GM18517 (cell line): ENCODE results near the gene PDCD4.
A peak's percentile ranks its signal among the peaks of the same experiment; 100 is the strongest.
"Not testable (repeated sequence)": the region's sequence is repeated elsewhere in the genome, so short reads cannot be mapped to it uniquely, and the experiment has no call there.

Experiments
- ATAC-seq: cut with Tn5 transposase; IDR thresholded peaks from one replicate; pipeline ENCODE4 v1.9.1; 2021; ENCODE audit warnings: mild to moderate bottlenecking, moderate library complexity; ENCODE audit not compliant: unreplicated experiment

Gene PDCD4

DNA sequence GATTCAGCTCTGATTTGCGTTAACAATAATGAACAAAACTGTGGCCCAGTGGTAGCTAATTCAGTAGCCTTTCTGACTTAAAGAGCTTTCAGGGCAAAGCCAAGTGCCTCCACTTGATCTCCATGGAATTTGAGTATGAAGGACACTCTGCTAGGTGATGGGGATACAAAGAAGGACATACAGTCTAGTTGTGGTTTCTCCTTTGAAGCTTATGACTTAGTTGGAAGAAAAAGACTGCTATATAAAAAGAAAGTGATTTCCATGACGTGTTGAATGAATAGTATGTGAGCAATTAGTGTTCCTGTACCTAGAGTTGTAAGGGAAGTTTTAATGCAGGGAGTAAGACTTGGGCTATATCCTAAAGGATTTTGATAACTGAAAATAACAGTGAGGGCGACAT, 8.3 kb downstream of the PDCD4 start:
- ATAC-seq: no peak

DNA sequence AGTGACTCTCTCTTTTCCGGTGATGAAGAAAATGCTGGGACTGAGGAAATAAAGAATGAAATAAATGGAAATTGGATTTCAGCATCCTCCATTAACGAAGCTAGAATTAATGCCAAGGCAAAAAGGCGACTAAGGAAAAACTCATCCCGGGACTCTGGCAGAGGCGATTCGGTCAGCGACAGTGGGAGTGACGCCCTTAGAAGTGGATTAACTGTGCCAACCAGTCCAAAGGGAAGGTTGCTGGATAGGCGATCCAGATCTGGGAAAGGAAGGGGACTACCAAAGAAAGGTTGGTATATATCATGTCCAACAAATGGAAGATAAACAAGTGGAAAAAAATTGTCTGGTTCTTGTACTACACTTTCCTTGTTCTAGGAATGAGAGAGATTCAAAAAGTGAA, 9.5 kb downstream of the PDCD4 start:
- no peak for ATAC-seq

DNA sequence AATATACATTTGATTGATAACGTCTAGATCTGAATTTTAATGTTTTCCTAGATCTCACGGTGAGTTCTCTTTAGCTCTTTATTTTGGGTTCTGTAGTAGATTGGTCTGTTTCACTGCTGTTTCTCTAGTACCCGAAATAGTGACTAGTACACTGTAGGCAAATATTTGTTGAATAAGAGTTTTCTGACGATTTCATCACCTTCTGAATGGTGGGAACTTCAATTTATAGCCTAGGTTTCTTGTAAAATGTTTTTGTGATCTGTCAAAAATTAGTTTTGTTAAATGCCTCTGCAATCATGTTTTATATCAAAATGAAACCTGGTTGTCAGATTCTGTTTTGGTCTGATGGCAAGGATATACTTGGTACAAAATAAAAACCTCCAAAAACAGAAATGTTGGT, 10.2 kb downstream of the PDCD4 start:
- ATAC-seq: no peak

DNA sequence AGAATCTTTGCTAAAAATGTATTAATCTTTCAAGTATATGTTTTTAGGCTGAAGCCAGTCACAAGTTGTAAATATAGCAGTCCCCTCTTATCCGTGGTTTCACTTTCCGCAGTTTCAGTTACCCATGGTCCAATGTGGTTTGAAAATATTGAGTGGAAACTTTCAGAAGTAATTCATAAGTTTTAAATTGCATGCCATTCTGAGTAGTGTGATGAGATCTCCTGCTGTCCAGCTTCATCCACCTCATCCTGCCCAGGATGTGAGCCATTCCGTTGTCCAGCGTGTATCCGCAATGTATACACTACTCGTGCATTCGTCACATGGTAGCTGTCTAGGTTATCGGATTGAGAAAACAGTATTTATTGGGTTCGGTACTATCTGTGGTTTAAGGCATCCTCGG, 12.2 kb downstream of the PDCD4 start:
- no peak for ATAC-seq

DNA sequence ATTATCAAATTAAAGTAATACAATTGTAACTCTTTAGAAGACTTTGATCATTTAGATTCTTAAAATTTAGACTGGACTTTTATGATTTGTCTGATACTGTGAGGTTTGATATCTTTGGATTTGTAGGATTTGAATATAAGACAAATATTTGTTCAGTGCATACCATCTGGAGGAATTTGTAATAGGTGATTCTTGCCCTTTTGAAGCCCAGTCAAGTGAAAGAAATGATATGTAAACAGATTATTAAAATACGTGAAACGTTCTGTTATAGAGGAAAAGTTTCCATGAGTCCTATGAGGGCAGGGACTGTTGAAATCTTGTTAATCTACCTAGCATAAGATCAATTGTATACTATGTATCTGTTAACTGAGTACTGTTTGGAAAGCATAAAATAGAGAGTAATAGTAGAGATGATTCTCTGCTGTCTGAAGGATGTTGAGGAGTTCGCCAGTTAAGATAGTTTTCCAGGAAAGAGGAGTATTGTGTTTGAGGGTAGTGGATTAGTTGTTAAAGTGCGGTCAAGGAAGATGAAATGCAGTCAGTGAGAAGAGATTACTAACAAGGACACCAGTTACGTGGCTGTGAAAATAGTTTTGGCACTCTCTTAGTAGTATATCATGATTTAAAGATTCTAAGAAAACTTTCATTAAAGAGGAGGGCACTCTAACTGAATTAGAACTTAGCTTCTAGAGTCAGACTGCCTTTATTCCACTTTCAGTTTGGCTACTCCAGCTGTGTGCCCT, 14.4 kb downstream of the PDCD4 start:
- no peak for ATAC-seq

DNA sequence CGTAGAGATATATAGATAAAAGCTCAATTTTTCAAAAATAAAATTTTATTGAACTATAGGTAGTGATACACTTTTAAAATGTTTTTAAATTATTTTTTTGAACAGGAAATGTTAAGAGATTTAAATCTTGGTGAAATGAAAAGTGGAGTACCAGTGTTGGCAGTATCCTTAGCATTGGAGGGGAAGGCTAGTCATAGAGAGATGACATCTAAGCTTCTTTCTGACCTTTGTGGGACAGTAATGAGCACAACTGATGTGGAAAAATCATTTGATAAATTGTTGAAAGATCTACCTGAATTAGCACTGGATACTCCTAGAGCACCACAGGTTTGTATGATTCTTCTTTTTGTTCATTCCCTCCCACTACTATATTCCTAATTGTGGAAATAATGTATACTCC, 15.8 kb downstream of the PDCD4 start:
- no peak for ATAC-seq

DNA sequence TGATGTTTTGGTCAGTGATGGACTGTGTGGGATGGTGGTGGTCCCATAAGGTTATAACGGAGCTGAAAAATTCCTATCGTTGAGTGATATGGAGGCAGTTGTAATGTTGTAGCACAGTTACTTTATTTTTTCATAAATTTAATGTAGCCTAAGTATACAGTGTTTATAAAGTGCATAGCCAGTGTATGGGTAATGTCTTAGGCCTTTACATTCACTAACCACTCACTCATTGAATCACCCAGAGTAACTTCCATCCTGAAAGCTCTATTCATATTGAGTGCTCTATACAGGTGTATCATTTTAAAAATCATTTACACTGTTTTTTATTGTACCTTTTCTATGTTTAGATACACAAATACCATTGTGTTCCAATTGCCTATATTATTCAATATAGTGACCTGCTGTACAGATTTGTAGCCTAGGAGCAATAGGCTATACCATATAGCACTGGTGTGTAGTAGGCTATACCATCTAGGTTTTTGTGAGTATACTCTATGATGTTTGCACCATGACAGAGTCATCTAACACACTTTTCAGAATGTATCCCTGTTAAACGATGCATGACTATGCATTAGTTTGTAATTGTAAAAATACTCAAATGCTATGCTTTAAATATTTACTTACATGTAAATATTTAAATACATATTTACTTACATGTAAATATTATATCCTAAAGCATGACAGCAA, 21.0 kb downstream of the PDCD4 start:
- no peak for ATAC-seq

DNA sequence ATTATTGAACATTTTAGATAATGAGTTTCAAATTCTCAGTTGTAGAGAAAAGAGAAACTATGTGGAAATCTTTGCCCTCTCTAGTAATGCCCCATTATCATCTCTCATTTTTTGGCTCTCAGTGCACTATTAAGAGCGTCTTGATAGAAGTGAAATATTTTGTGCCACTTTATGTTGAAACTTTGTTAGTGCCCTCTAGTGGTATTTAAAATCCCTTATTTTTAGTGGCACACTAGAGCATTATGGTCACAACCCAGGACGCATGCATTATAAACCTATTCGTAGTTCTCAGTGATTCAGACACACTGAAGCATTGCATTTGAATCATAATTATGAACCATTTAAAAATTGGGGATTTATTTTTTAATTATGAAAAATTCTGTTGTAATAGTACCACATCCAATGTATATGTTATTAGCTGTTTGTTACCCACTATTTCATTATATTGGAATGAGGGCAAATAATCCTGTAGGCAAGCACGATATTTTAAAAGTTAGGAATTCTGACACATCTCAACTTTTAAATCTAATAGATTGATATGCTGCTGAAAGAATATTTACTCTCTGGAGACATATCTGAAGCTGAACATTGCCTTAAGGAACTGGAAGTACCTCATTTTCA, 21.9 kb downstream of the PDCD4 start:
- ATAC-seq: peak; percentile 74

DNA sequence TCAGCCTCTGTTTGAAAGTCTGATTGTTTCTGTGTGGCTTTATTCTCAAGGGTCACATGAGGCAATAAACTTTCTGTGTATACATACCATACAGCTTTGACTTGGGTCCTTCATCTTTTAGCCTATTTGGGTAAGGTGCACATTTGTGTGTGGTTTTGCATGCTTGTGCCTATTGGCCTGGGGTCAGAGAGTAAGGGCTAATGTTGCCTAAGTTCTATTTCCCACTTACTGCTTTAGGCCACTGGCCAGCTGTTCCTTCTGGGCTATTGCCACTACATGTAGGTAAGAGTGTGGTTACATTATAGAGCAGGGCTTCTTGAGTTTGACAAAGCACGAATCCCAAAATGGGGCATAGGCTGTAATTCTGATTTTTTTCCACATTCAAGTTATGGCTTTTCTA, 25.5 kb downstream of the PDCD4 start:
- ATAC-seq: no peak

DNA sequence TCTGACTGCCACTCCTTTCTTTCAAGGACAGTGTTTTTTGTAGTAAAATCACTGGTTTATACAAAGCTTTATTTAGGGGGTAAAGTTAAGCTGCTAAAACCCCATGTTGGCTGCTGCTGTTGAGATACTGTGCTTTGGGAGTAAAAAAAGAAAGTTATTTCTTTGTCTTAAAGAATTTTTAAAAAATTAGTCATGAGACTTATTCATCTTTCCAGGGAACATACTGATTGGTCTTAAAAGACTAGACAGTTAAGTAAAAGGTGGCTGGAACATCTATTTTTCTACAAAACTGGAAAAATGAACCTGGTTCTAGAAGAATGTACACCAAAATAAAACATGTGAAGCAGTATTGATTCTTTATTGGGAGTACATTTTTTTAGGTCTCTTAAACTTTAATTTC, 26.7 kb downstream of the PDCD4 start:
- ATAC-seq: no peak

DNA sequence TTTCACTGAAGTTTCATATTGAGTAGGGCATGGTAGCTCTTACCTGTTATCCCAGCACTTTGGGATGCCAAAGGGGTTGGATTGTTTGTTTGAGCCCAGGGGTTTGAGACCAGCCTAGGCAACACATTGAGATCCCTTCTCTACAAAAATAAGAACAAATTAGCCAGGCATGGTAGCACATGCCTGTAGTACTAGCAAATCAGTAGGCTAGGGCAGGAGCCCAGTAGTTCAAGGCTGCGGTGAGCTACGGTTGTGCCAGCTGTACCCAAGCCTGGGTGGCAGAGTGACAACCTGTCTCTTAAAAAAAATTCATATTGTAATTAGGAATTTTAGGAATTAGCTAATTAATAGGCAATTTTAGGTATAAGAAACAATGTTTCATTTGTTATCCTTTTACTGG, 29.3 kb downstream of the PDCD4 start:
- ATAC-seq: no peak

DNA sequence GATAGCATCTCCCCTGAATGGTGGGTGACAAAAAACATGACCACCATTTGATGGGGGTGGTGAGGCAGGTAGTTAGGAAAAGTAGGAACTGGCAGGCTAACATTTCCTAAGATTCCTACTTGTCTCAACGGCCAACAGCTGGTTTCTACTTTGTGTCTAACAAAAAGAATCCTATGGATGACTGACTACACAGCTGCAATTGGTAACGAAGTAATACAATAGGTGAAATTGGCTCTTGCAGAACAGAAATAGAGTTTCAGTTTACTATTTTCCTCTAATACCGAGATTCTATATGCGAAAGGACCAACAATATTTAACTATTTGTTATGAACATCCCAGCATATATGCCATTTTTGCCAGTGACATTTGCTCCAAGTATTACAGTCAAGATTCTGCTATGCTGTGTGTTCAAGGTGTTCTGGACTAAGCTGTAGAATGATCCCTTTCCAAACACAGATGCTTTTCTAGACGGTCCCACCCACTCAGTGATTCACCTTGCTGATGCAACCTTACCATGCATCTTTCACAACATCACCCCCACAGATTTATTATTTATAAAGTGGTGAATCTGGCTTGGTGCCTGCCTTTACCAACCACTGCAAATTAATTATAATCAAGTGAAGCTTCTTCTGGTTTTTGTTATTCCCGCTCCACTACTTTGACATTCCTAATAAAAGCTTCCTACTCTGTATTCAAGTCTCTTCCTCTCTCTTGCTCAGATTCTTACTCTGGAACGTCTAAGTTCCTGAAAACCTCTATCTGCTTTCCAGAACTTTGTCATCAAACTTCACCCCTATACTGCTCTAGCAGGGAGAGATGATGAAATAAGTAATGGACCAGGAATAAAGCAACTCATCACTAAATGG, 30.5 kb downstream of the PDCD4 start:
- no peak for ATAC-seq

DNA sequence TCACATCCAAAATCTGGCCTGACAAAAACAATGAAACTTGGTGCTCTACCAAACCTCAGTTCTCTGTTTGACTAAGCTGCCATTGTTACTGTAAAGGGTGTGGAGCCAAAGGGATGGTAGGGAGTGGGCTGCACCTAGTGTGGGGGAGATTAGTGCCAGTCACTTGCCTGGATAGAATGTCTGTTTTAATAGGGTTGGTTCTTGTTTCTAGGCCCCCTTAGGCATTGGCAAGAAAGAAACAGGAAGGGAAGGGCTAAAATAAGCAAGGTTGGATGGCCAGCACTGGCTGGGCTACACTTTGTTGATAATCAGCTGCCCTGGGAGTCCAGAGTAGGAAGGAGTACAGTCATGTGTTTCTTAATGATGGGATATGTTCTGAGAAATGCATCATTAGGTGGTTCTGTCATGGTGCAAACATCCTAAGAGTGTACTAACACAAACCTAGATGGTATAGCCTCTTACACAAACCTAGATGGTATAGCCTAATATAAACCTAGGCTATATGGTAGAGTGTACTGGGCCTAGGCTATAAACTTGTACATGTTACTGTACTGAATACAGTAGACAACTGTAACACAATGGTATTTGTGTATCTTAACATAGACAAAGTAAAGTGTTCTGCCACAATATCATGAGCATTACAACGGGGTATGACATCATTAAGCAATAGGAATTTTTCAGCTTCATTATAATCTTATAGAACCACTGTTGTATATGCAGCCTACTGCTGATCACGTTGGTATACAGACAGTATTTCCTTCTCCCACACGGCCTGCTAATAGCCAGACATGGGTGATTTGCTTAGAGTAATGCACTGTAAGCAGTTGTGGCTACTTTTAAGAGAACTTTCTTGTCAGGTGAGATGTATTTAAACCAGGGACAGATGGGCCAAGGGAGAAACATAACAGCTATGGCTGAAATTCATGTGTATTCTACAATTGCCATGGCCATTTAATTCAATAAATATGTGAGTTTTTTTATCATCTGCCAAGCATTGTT, 31.9 kb downstream of the PDCD4 start:
- peak; percentile 46 for ATAC-seq

DNA sequence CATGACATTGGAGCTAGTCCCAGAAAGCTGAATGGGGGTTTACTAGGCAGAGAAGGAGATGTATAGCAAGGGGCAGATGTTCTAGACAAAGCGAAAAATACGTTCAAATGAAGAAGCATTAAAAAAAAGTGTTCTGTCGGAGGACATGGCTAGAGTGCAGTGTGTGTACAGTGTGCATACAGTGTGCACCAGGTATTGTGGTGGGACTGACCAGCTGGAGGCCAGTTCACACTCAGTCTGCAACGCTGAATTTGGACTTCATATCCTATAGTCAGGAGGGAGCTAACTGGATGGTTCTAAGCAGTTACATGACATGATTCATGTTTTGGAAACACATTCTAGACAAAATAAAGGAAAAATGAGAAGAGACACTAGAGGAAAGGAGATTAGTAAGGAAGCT, 38.4 kb downstream of the PDCD4 start:
- ATAC-seq: no peak

DNA sequence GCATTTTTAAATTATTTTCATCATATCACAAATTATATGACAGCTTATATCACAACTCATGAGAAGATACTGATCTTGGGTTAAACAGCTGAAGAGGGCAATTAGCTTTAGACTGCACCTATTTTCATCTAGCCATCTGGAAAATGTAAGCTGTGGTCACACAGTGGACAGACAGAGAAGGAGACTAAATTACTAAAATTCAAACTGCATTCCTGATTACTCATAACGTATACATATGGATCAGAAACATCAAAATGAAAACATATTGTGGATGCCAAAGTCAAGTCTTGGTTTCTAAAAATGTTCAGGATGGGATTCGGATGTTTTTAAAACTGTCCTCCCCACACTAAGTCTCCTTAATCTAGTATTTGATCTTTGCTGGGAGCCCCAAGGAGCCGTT, 40.6 kb downstream of the PDCD4 start:
- no peak for ATAC-seq

DNA sequence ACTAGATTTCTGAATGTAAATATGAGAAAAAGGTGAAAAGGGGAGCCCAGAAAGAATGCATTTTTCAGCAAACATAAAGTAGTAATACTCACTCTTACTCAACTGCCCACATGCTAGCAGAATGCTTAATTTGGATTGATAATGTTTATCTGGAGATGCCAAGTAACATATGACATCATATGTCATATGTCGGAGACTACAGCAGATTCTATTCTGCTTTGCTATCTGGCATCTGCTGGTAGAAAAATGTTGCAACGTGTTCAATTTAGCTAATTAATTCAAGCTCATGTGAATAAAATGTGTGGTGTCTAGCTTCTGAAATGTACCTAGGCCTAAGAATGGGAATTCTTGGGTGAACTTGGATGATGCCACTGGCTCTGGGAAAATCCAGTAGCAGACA, 42.7 kb downstream of the PDCD4 start:
- ATAC-seq: no peak

DNA sequence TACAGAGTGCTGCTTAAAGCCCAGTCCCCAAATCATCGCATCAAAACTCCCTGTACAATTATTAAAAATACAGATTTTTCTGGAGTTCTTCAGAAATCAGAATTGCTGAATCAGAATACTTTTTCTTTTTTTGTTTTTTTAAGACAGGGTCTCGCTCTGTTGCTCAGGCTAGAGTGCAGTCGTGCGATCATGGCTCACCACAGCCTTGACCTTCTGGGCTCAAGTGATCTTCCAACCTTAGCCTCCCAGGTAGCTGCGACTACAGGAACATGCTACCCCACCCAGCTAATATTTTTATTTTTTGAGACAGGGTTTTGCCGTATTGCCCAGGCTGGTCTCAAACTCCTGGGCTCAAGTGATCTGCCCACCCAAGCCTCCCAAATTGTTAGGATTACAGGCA, 43.3 kb downstream of the PDCD4 start:
- ATAC-seq: no peak

DNA sequence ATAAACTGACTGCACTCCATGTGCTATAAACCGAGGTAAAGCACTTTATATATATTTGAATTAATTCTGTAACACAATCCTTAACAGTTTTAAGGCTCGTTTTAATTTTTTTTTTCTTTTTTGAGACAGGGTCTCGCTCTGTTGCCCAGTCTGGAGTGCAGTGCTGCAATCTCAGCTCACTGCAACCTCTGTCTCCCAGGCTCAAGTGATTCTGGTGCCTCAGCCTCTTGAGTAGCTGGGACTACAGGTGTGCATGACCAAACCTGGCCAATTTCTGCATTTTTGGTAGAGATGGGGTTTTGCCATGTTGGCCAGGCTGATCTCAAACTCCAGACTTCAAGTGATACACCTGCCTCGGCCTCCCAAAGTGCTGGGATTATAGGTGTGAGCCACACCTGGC, 43.9 kb downstream of the PDCD4 start:
- not testable (repeated sequence) for ATAC-seq

DNA sequence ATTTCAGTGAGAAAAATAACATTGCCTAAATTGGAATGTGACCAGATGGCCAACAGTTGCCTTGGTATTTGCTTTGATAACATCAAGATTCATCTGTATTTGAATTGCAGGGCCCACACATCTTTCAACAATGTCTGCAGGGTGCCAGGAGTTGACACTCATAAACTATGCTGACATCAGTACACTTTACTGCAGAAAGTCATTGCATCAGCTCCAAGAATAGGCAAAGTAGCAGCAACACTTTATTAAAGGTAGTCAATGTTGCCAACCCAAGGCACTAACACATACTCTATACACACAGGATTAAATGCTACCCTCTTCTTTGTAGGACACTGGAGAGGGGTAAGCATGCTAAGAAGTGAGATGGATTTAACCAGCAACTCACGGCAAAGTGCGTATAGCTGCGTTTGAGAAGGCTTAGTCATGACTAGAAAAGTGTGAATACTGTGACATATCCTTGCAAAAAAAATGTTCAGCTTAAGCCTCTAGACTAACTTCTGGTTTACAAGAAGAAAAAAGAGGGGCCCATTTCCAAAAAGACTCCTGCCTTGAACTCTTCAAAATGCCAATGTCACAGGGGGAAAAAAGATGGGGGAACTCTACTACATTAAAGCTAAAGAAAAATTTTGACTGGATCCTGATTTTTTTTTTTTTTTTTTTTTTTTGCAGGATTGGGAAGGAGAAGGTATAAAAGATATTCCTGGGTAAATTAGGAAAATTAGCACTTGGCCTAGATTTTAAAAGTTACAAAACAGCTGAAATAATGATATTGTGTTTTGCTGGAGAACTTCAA, 45.0 kb downstream of the PDCD4 start:
- no peak for ATAC-seq
